ENCODE results near the gene SDE2. TPM values are rescaled to one million over a fixed set of nuclear protein-coding genes. Genes with fewer than 3 reads are reported as not detected.

The SDE2 gene
- polyA plus RNA-seq, 1 donor from 2014 or later = 18.6 TPM

GRCh38 chr1:225941187-225941941, 57.8 kb downstream of the SDE2 start, which contains the start of gene LEFTY2:
TSS of gene LEFTY2 (minus strand) at chr1:225941220. CDS start at chr1:225941140, 80 bp downstream.
- no peaks in the 10 kb centered on the region for H3K27me3 ChIP-seq (ENCODE audit: insufficient read depth, low read depth, low read length)
- H3K9ac ChIP-seq (ENCODE audit: low read length) = no peak within 1 kb of the TSS
- no peaks in the 10 kb centered on the region for H3K36me3 ChIP-seq (ENCODE audit: insufficient read depth, low read length)
- H3K9me2 ChIP-seq (ENCODE audit: insufficient read depth, low read length) = no peaks in the 10 kb centered on the region
- H3F3A ChIP-seq (ENCODE audit: insufficient read depth, low read length, poor library complexity, severe bottlenecking) = no peaks in the 10 kb centered on the region
- H4K20me1 ChIP-seq (ENCODE audit: insufficient read depth) = no peaks in the 10 kb centered on the region
- no peak within 1 kb of the TSS for H2AFZ ChIP-seq (ENCODE audit: low read depth, low read length)
- H3K4me2 ChIP-seq (ENCODE audit: low read length) = no peak within 1 kb of the TSS
- H3K79me2 ChIP-seq (replicated peaks; ENCODE audit: insufficient read depth, low read length) = no peaks in the 10 kb centered on the region
- no peak within 1 kb of the TSS for H3K4me3 ChIP-seq (ENCODE audit: low read length)
- no peaks in the 10 kb centered on the region for H3K9me3 ChIP-seq (ENCODE audit: low read length)
- no peak for TF ChIP-seq POLR2AphosphoS5 (IDR thresholded peaks at IDR 0.05)
- TF ChIP-seq EP300 (conservative IDR thresholded peaks at IDR 0.05; ENCODE audit: poor library complexity, severe bottlenecking) = no peak
- no peak for TF ChIP-seq REST (IDR thresholded peaks at IDR 0.05; ENCODE audit: borderline replicate concordance)
- TF ChIP-seq SMC3 (conservative IDR thresholded peaks at IDR 0.05; ENCODE audit: poor library complexity) = no peak
- TF ChIP-seq CTCF (IDR thresholded peaks at IDR 0.05; ENCODE audit: poor library complexity, severe bottlenecking) = no peak
- no peak for TF ChIP-seq EZH2 (IDR thresholded peaks at IDR 0.05; ENCODE audit: borderline replicate concordance, insufficient read depth, low read length, poor library complexity, severe bottlenecking)
- TF ChIP-seq MXI1 (conservative IDR thresholded peaks at IDR 0.05; ENCODE audit: poor library complexity, severe bottlenecking) = no peak
- no peak for TF ChIP-seq RAD21 (conservative IDR thresholded peaks at IDR 0.05)
- no peak for TF ChIP-seq TAF1 (IDR thresholded peaks at IDR 0.05; ENCODE audit: low read depth)
- H3K27ac ChIP-seq (ENCODE audit: low read length) = no peak within 1 kb of the TSS

GRCh38 chr1:225940385-225941151, 58.6 kb downstream of the SDE2 start:
- Histone ChIP-seq H3K4me2 (ENCODE audit: low read length) (no peak overlapping the region), H4K20me1 (ENCODE audit: insufficient read depth) (no peaks in the 10 kb centered on the region), H2AFZ (ENCODE audit: low read depth, low read length) (no peak overlapping the region), H3K9me2 (ENCODE audit: insufficient read depth, low read length) (no peaks in the 10 kb centered on the region), H3K79me2 (replicated peaks; ENCODE audit: insufficient read depth, low read length) (no peaks in the 10 kb centered on the region), H3K27me3 (ENCODE audit: insufficient read depth, low read depth, low read length) (no peaks in the 10 kb centered on the region), H3K36me3 (ENCODE audit: insufficient read depth, low read length) (no peaks in the 10 kb centered on the region), H3K4me3 (ENCODE audit: low read length) (no peak overlapping the region), H3K9me3 (ENCODE audit: low read length) (no peaks in the 10 kb centered on the region), H3F3A (ENCODE audit: insufficient read depth, low read length, poor library complexity, severe bottlenecking) (no peaks in the 10 kb centered on the region), H3K9ac (ENCODE audit: low read length) (no peak overlapping the region), H3K27ac (ENCODE audit: low read length) (no peak overlapping the region)
- no peak for TF ChIP-seq TAF1 (IDR thresholded peaks at IDR 0.05; ENCODE audit: low read depth)
- no peak for TF ChIP-seq CTCF (IDR thresholded peaks at IDR 0.05; ENCODE audit: poor library complexity, severe bottlenecking)
- no peak for TF ChIP-seq SMC3 (conservative IDR thresholded peaks at IDR 0.05; ENCODE audit: poor library complexity)
- no peak for TF ChIP-seq POLR2AphosphoS5 (IDR thresholded peaks at IDR 0.05)
- TF ChIP-seq EZH2 (IDR thresholded peaks at IDR 0.05; ENCODE audit: borderline replicate concordance, insufficient read depth, low read length, poor library complexity, severe bottlenecking) = no peak
- no peak for TF ChIP-seq MXI1 (conservative IDR thresholded peaks at IDR 0.05; ENCODE audit: poor library complexity, severe bottlenecking)
- no peak for TF ChIP-seq REST (IDR thresholded peaks at IDR 0.05; ENCODE audit: borderline replicate concordance)
- no peak for TF ChIP-seq RAD21 (conservative IDR thresholded peaks at IDR 0.05)
- no peak for TF ChIP-seq EP300 (conservative IDR thresholded peaks at IDR 0.05; ENCODE audit: poor library complexity, severe bottlenecking)
